HepG2 (cell line): ENCODE measurements around the gene CAPN15. TPM values are rescaled to one million over a fixed set of nuclear protein-coding genes. Genes with fewer than 3 reads are reported as not detected.

Experiments
- BORCS8-MEF2B ChIP-seq: sonication (generic); formaldehyde crosslinking; IDR thresholded peaks from 2 replicates; pipeline ENCODE4 v1.8.0; 2022; ENCODE audit warnings: mild to moderate bottlenecking, missing genetic modification reagents
- ELF3 ChIP-seq: IDR thresholded peaks from 2 replicates; pipeline ENCODE4 v1.6.1; 2016; ENCODE audit warnings: missing genetic modification reagents, missing compliant biosample characterization
- ETV5 ChIP-seq: IDR thresholded peaks from 2 replicates; pipeline ENCODE4 v1.6.1; 2018; ENCODE audit warnings: missing biosample characterization, missing genetic modification reagents, inconsistent platforms, borderline replicate concordance
- ETV6 ChIP-seq: sonication (generic); formaldehyde crosslinking; conservative IDR thresholded peaks from 2 replicates; pipeline ENCODE4 v1.4.0; 2020; ENCODE audit warnings: missing genetic modification reagents
- HNF4A ChIP-seq: sonication (generic); formaldehyde crosslinking; IDR thresholded peaks from 2 replicates; pipeline ENCODE4 v1.4.0; 2020; ENCODE audit warnings: missing genetic modification reagents
- HNRNPLL ChIP-seq: fragments of 200-400 bp; formaldehyde crosslinking; IDR thresholded peaks from 2 replicates; pipeline ENCODE4 v1.6.1; 2017; ENCODE audit warnings: mild to moderate bottlenecking, low read depth, low read length; ENCODE audit not compliant: poor library complexity, severe bottlenecking
- JUN ChIP-seq: sonication (generic); formaldehyde crosslinking; IDR thresholded peaks from 2 replicates; pipeline ENCODE4 v1.4.0; 2020; ENCODE audit warnings: mild to moderate bottlenecking, missing genetic modification reagents
- KDM1A ChIP-seq: IDR thresholded peaks from 2 replicates; pipeline ENCODE4 v1.6.1; 2016; ENCODE audit warnings: missing compliant biosample characterization
- KLF16 ChIP-seq, 2 experiments: sonication (generic) in 1 of 2; formaldehyde crosslinking in 1 of 2; IDR thresholded peaks; 2 replicates each; pipeline versions ENCODE4 v1.6.1 to v1.8.0; 2016 to 2023; ENCODE audit warnings: missing genetic modification reagents in 2 of 2, missing compliant biosample characterization in 1 of 2
- PAX8 ChIP-seq: sonication (generic); formaldehyde crosslinking; IDR thresholded peaks from 2 replicates; pipeline ENCODE4 v1.8.0; 2022; ENCODE audit warnings: mild to moderate bottlenecking, missing genetic modification reagents, borderline replicate concordance
- POLR2A ChIP-seq, 2 experiments: IDR thresholded peaks; 2 replicates each; pipeline ENCODE4 v1.6.1; 2011; ENCODE audit warnings: low read depth in 2 of 2, low read length in 2 of 2, mild to moderate bottlenecking in 1 of 2, moderate library complexity in 1 of 2; ENCODE audit not compliant: insufficient read depth in 1 of 2
- RBM39 ChIP-seq: fragments of 200-400 bp; formaldehyde crosslinking; IDR thresholded peaks from one replicate; pipeline ENCODE4 v1.6.1; 2018; ENCODE audit warnings: antibody characterized with exemption, mild to moderate bottlenecking, low read depth, low read length; ENCODE audit not compliant: poor library complexity, severe bottlenecking
- SIX4 ChIP-seq: sonication (generic); formaldehyde crosslinking; IDR thresholded peaks from 2 replicates; pipeline ENCODE4 v1.4.0; 2020; ENCODE audit warnings: missing genetic modification reagents
- SKI ChIP-seq: fragments of 450-650 bp; IDR thresholded peaks from one replicate; pipeline ENCODE4 v1.6.1; 2018; ENCODE audit warnings: mild to moderate bottlenecking; ENCODE audit not compliant: partially characterized antibody
- XRCC5 ChIP-seq: fragments of 200-400 bp; formaldehyde crosslinking; optimal IDR thresholded peaks from 2 replicates; pipeline ENCODE3; 2017; ENCODE audit warnings: mild to moderate bottlenecking, low read length
- ZBTB1 ChIP-seq: sonication (generic); formaldehyde crosslinking; IDR thresholded peaks from 2 replicates; pipeline ENCODE4 v1.4.0; 2020; ENCODE audit warnings: missing genetic modification reagents, borderline replicate concordance
- ZFP36L2 ChIP-seq: sonication (generic); formaldehyde crosslinking; IDR thresholded peaks from 2 replicates; pipeline ENCODE4 v1.4.0; 2020; ENCODE audit warnings: missing genetic modification reagents
- ZIK1 ChIP-seq: sonication (generic); formaldehyde crosslinking; IDR thresholded peaks from 2 replicates; pipeline ENCODE4 v1.5.0; 2020; ENCODE audit warnings: mild to moderate bottlenecking, low read depth, missing genetic modification reagents, borderline replicate concordance
- ZNF234 ChIP-seq: sonication (generic); formaldehyde crosslinking; conservative IDR thresholded peaks from 2 replicates; pipeline ENCODE4 v1.5.1; 2020; ENCODE audit warnings: mild to moderate bottlenecking, missing genetic modification reagents
- ZNF841 ChIP-seq: sonication (generic); formaldehyde crosslinking; IDR thresholded peaks from 2 replicates; pipeline ENCODE4 v1.8.1; 2023; ENCODE audit warnings: missing genetic modification reagents, borderline replicate concordance
- ZSCAN21 ChIP-seq: sonication (generic); formaldehyde crosslinking; IDR thresholded peaks from 2 replicates; pipeline ENCODE4 v1.8.0; 2022; ENCODE audit warnings: mild to moderate bottlenecking, missing genetic modification reagents, moderate library complexity, borderline replicate concordance
- polyA plus RNA-seq, 8 experiments: library from polyadenylated mRNA; depleted of rRNA in 3 of 8; stranded (reverse) in 7 of 8; unstranded in 1 of 8; fragments of >200 nt; fragmentation: Illumina TruSeq in 4 of 8; extraction: Trizol in 4 of 8; gene quantifications; 2 replicates each; pipeline versions ENCODE4 v1.2.1 to v1.2.3, GENCODE V29; 2011 to 2016; ENCODE audit warnings: low read depth in 4 of 8, missing spikeins in 1 of 8, mixed read lengths in 1 of 8; ENCODE audit not compliant: insufficient read depth in 1 of 8
- total RNA-seq, 5 experiments: library from RNA; depleted of rRNA; stranded (reverse); fragments of >200 nt; fragmentation: Illumina TruSeq; extraction: Trizol; gene quantifications; 2 replicates each; pipeline ENCODE4 v1.2.3, GENCODE V29; 2016; ENCODE audit warnings: low read depth in 1 of 5
- TF ChIP-seq, protein P1 (sequence below): sonication (generic); formaldehyde crosslinking; IDR thresholded peaks from 2 replicates; pipeline ENCODE4 v1.9.0; 2022; ENCODE audit warnings: low read depth, missing genetic modification reagents
- TF ChIP-seq, protein P2 (sequence below): sonication (generic); formaldehyde crosslinking; IDR thresholded peaks from 2 replicates; pipeline ENCODE4 v1.4.0; 2020; ENCODE audit warnings: missing genetic modification reagents
- TF ChIP-seq, protein P3 (sequence below): IDR thresholded peaks from 2 replicates; pipeline ENCODE4 v1.6.1; 2012; ENCODE audit warnings: inconsistent platforms
- TF ChIP-seq, protein P4 (sequence below): sonication (generic); formaldehyde crosslinking; IDR thresholded peaks from 2 replicates; pipeline ENCODE4 v1.8.1; 2023; ENCODE audit warnings: mild to moderate bottlenecking, moderate library complexity, missing genetic modification reagents

The CAPN15 gene
- total and polyA plus RNA-seq, 2 of the 13 experiments (the other 11 are each of a cell fraction or from before 2014, with no cell fraction given): 14.9 to 24.5 TPM

DNA sequence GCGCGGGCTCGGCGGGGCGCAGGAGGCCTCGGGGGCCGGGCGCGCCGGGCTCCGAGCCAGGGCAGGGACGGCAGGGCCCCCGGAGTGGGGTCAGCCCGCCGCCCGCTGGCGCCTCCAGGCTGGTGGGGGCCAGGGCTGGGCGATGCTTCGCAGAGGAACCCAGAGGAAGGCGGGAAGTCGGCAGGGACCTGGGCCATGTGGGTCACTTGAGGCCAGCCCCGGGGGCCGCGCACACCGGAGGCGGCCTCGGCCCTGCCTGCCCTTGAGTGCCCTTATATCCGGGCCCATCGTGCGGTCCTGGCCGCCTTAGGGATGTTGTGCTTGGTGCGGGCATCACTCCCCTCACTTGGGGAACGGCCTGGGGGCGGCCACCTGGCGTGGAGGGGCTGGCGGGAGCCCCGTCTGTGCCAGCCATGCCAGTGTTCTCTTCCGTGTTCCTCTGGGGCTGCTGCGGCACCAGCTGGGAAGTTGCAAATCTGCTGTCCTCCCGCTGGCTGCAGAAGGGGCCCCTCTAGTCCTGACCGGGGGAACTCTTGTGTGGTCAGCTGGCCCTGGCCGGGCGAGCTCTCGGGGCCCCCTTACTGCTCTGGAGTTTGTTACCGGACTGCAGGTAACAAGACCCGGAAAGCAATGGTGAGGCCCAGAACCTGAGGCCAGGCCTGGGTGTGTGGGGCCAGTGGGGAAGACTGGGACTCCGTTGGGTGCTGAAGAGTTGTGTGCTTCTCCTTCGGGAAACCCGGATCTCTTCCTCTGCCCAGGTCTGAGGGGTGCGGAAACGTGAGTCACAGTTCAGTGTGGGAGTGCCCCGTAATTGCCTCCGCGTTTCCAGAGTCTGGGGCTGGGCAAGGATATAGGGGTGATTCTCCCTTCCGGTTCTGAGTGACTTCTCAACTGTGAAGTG is 849 bp downstream of the CAPN15 start (continued):
- no peak for TF ChIP-seq PAX8 (CRISPR knock-in tag)
- TF ChIP-seq ZFP36L2 (CRISPR knock-in tag): no peak
- no peak for TF ChIP-seq KLF16 (CRISPR knock-in tag; IDR thresholded peaks at IDR 0.05)
- TF ChIP-seq, protein P1, sequence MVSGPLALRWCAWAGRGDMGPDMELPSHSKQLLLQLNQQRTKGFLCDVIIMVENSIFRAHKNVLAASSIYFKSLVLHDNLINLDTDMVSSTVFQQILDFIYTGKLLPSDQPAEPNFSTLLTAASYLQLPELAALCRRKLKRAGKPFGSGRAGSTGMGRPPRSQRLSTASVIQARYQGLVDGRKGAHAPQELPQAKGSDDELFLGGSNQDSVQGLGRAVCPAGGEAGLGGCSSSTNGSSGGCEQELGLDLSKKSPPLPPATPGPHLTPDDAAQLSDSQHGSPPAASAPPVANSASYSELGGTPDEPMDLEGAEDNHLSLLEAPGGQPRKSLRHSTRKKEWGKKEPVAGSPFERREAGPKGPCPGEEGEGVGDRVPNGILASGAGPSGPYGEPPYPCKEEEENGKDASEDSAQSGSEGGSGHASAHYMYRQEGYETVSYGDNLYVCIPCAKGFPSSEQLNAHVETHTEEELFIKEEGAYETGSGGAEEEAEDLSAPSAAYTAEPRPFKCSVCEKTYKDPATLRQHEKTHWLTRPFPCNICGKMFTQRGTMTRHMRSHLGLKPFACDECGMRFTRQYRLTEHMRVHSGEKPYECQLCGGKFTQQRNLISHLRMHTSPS (CRISPR knock-in tag): peak; percentile 50; the same call in 1 of the 2 replicates
- TF ChIP-seq ZNF234 (CRISPR knock-in tag): no peak
- TF ChIP-seq POLR2A (IDR thresholded peaks at IDR 0.05; ENCODE audit: insufficient read depth in 1 of 2, low read depth in 2 of 2, low read length in 2 of 2): no peak
- no peak for TF ChIP-seq HNF4A (CRISPR knock-in tag)
- no peak for TF ChIP-seq SKI
- TF ChIP-seq, protein P2, sequence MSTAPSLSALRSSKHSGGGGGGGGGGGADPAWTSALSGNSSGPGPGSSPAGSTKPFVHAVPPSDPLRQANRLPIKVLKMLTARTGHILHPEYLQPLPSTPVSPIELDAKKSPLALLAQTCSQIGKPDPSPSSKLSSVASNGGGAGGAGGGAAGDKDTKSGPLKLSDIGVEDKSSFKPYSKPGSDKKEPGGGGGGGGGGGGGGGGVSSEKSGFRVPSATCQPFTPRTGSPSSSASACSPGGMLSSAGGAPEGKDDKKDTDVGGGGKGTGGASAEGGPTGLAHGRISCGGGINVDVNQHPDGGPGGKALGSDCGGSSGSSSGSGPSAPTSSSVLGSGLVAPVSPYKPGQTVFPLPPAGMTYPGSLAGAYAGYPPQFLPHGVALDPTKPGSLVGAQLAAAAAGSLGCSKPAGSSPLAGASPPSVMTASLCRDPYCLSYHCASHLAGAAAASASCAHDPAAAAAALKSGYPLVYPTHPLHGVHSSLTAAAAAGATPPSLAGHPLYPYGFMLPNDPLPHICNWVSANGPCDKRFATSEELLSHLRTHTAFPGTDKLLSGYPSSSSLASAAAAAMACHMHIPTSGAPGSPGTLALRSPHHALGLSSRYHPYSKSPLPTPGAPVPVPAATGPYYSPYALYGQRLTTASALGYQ: peak; percentile 8; the same call in 1 of the 2 replicates
- peak; percentile 31 for TF ChIP-seq XRCC5
- TF ChIP-seq SIX4 (CRISPR knock-in tag): no peak
- peak; percentile 34; the same call in 1 of the 2 replicates for TF ChIP-seq ETV6 (CRISPR knock-in tag)
- no peak for TF ChIP-seq ELF3 (CRISPR knock-in tag)
- TF ChIP-seq ZNF841 (CRISPR knock-in tag): no peak
- TF ChIP-seq JUN: no peak
- no peak for TF ChIP-seq KDM1A
- TF ChIP-seq HNRNPLL: peak; percentile 93
- TF ChIP-seq, protein P3, sequence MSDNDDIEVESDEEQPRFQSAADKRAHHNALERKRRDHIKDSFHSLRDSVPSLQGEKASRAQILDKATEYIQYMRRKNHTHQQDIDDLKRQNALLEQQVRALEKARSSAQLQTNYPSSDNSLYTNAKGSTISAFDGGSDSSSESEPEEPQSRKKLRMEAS: peak; percentile 65; the same call in 1 of the 2 replicates
- TF ChIP-seq ZBTB1: no peak
- TF ChIP-seq, protein P4, sequence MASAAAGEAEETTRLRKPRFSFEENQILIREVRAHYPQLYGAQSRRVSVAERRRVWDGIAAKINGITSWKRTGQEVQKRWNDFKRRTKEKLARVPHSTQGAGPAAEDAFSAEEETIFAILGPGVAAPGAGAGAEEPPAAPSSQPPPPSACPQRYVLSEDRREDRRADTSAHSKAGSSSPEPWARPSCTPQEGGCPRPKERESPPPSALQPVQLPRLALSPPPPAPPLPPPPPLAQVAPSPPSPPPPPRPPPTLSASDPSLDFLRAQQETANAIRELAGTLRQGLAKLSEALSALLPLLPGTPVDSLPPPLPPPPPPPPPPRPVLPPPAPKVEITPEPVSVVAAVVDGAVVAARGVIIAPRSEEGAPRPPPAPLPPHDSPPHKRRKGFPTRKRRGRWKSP (CRISPR knock-in tag): no peak
- peak; percentile 16 for TF ChIP-seq RBM39
- no peak for TF ChIP-seq ETV5
- TF ChIP-seq BORCS8-MEF2B (CRISPR knock-in tag): no peak
- peak; percentile 30; the same call in 1 of the 2 replicates for TF ChIP-seq ZSCAN21 (CRISPR knock-in tag)
- no peak for TF ChIP-seq ZIK1 (CRISPR knock-in tag)
